Dermis microvascular lymphatic vessel endothelial cell (primary cell): ENCODE measurements around the gene CNTN4. TPM values are rescaled to one million over a fixed set of nuclear protein-coding genes. Genes with fewer than 3 reads are reported as not detected.
"Not testable (repeated sequence)": the region's sequence is repeated elsewhere in the genome, so short reads cannot be mapped to it uniquely, and the experiment has no call there.

Source experiments
- DNase-seq, 2 donors: peaks; one replicate each; pipeline versions ENCODE4 v3.0.0 to v3.0.0-alpha.2; 2010; ENCODE audit warnings: low read depth in 2 of 2
- total RNA-seq: library from RNA; depleted of rRNA; stranded (reverse); fragments of >200 nt; gene quantifications from 2 replicates; pipeline ENCODE4 v1.2.1, GENCODE V29; 2014

CNTN4 gene
- total RNA-seq, 1 donor from 2014 or later: not detected

- DNase-seq: no peak
Measured at GRCh38 chr3:2957115-2957514, 858.4 kb downstream of the CNTN4 start.

- no peak for DNase-seq
Measured at GRCh38 chr3:2958551-2958950, 859.9 kb downstream of the CNTN4 start.

- DNase-seq: no peak
Measured at GRCh38 chr3:2961576-2961975, 862.9 kb downstream of the CNTN4 start.

- no peak for DNase-seq
Measured at GRCh38 chr3:2967871-2968270, 869.2 kb downstream of the CNTN4 start.

- DNase-seq: no peak
Measured at GRCh38 chr3:2968475-2968874, 869.8 kb downstream of the CNTN4 start.

- no peak for DNase-seq
Measured at GRCh38 chr3:2976212-2976611, 877.5 kb downstream of the CNTN4 start.

DNA sequence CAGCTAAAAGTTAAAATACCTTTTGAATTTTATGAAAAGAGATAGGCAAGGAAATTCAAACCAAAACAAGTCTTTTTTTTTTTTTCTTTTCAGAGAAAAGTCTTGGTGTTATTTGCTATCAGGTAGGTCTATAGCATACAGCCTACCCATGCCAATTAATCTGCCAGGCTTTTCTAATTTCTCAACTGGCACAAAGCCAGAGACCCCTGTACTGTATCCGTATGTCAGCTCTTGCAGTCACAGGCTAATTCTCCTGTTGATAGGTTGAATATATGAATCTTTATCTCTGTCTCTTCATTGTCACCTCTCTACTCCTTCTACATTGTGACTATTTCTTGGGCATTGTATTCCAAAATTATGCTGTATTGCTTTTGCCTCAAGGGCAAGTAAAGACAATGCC, 878.1 kb downstream of the CNTN4 start:
- DNase-seq: no peak

DNA sequence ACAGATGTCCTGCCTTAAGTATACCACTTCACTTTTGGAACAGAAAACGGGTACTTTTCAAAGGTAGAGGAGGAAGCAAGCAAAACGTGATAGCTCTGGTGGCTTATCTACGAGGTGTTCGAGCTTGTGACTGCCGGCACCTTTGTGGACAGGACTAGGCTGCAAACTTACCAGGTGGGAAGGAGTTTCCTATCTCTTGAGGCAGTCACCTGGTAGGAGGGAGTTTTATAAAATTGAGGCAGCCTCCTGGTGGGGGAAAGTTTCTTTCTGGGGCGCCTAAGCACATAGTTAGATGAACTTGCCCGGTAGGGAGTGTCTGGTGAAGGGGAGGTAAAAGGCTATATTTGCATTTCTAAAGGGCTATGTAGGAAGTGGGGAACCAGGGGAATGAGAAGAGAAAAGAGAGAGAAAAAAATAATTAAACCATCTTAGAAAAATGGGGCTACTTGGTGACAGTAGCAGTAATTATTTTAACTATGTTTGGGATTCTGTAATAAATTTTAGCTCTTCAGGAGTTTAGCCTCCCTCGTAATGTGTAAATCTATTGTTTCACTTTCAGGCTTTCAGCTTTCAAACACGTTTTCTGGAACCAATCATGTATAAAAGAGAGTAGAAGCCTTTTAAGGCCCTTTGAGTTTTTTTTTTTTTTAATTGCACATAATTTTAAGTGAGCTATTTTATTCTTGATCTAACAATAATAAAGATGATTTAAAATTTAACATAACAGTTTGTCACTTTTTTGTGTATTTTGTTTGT, 880.5 kb downstream of the CNTN4 start:
- no peak for DNase-seq

- DNase-seq: no peak
Measured at GRCh38 chr3:2984005-2984830, 885.6 kb downstream of the CNTN4 start.

GRCh38 chr3:2984831-2985220, 886.2 kb downstream of the CNTN4 start:
- no peak for DNase-seq

GRCh38 chr3:2985479-2985878, 886.8 kb downstream of the CNTN4 start:
- DNase-seq: no peak

GRCh38 chr3:2992534-2992933, 893.9 kb downstream of the CNTN4 start:
- DNase-seq: no peak

DNA sequence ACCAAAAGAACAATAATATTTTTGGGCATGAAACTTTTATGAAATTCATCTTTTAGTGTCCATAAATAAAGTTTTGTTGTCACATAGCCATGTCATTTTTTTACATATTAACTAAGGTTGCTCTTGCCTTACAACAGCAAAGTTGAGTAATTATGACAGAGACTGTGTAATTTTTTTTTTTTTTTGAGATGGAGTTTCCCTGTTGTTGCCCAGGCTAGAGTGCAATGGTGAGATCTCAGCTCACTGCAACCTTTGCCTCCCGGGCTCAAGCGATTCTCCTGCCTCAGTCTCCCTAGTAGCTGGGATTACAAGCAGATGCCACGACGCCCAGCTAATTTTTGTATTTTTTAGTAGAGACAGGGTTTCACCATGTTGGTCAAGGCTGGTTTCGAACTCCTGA, 894.5 kb downstream of the CNTN4 start:
- not testable (repeated sequence) for DNase-seq

DNA sequence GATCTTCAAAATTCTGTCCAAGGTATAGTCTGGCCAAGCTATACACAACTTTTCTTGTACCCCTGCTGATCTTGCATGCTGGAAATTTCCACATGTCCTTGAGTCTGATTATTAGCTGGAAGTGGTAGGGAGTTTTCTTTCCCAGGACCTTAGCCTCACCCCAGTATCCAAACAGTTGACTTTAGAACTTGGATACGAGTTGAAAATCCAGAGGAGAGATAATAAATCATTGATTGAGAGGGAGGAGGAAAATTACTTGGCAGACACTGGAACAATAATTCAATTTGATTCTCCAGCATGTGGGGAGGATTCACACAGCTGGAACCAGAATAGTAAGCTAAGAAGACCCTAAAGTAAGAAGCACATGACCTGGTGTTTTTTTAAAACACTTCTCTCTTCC, 895.1 kb downstream of the CNTN4 start:
- no peak for DNase-seq

GRCh38 chr3:2995195-2995594, 896.5 kb downstream of the CNTN4 start:
- DNase-seq: no peak

DNA sequence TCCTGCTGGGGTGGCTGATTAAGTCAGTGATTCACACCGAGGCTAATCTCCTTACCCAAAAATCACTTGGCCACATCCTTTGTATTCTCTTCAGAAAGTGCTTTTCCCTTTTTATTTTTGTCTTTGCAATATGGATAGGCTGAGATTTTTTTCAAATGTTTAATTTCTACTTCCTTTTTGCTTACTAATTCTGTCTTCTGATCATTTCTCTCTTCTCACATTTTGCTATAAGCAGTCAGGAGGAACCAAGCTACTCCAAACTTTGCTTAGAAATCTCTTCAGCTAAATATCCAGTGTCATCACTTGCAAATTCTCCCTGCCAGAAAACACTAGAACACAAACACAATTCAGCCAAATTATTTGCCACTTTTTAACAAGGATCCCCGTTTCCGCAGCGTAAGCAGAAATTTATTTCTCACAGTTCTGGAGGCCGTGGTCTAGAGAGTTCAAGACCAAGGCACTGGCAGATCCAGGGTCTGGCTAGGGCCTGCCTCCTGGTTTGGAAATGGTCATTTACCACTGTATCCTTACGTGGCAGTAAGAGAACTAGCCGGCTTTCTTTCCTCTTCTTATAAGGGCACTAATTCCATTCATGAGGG, 906.6 kb downstream of the CNTN4 start:
- DNase-seq: no peak

DNA sequence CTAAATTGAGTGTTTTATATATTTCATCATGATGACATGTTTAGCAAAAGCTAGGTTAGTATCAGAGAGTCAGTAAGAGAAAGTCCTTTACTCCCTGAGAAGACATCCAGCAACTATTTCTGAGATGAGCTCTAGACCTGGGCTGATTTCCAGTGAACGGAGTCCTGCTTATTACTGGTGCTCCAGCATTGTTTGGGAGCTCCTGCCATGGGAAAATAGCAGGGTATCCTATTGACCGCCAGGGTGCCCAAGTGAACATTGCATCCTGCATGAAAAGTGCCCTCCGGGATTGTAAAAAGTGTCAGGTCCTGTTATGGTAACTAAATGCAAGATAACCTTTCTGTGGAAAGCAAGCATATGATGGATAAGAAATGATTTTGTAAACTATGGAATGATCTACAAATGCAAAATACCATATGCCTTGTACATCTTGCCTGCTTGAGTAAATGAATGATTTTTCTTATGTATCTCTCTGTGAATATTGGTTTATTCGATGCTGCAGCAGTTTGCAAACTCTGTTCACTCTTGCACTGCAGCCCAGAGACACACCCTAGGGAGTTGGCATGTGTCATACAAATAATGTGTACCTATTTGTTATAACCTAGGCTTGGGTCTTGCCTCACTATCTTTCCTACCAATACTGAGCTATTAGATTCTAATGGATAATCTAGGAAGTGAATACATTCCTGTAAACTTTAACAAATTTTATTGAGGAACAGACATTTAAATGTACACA, 914.8 kb downstream of the CNTN4 start:
- DNase-seq: no peak

- DNase-seq: peak in 1 of 2 donors; percentile 2
Measured at GRCh38 chr3:3015185-3016089, 916.8 kb downstream of the CNTN4 start.

DNA sequence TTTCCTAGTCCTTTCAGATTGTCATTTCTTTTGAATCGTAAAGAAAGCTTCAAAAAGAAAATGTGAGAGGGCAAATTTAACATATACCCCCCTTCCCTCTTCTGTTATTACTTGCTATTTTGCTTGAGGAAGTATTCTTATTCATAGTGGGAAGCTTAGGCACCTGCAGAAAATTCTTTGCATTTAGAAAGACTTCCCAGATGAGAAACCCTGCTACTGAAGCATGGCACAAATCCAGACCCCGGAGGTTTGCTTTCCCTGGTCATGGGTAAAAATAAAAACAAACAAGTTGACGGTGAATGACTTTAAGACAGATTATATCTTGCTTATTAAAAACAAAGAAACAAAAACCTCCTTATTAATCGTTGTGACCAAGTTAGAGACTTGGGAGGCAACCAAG, 917.6 kb downstream of the CNTN4 start:
- DNase-seq: no peak

GRCh38 chr3:3020209-3020608, 921.5 kb downstream of the CNTN4 start:
- no peak for DNase-seq
